HG02623 (cell line): ENCODE results near the gene COL19A1.
"Not testable (repeated sequence)": the region's sequence is repeated elsewhere in the genome, so short reads cannot be mapped to it uniquely, and the experiment has no call there.

Source experiments
- ATAC-seq: cut with Tn5 transposase; IDR thresholded peaks from one replicate; pipeline ENCODE4 v1.9.1; 2021; ENCODE audit warnings: moderate library complexity; ENCODE audit not compliant: unreplicated experiment

COL19A1 gene

DNA sequence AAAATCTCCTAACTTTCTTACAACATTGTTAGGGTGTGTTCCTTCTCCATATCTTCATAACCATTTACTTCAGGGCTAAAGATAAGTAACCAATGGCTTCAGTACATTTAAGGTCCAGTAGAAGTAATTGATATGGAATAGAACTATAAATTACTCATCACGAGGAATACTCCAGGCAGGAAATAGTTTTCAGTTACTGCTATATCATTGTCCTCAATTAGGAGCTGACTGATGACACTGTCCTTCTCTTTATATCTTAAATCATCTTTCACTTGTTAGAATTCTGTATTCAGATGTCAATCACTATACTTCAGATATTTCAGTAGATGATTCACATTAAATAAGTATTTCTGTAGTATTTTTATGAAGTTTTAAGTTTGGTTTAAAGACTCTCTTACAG, 88.4 kb downstream of the COL19A1 start:
- no peak for ATAC-seq

- no peak for ATAC-seq
These were observed 91.7 kb downstream of the COL19A1 start for GRCh38 chr6:69957985-69958559.

GRCh38 chr6:69958978-69959377, 92.6 kb downstream of the COL19A1 start:
- no peak for ATAC-seq

DNA sequence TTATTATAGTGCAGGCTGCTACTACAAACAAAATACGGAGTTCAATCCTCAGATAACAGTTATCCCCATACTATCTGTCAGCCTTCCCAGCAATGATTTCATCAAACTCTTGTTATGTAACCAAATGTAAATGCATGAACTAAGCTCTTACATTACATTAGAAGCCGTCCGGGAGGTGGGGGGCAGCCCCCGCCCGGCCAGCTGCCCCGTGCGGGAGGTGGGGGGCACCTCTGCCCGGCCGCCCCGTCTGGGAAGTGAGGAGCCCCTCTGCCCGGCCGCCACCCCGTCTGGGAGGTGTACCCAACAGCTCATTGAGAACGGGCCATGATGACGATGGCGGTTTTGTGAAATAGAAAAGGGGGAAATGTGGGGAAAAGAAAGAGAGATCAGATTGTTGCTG, 99.6 kb downstream of the COL19A1 start:
- ATAC-seq, result not testable (repeated sequence)

- ATAC-seq, result no peak
These were observed 106.8 kb downstream of the COL19A1 start for GRCh38 chr6:69973138-69973537.

- no peak for ATAC-seq
These were observed 107.4 kb downstream of the COL19A1 start for GRCh38 chr6:69973763-69974162.

DNA sequence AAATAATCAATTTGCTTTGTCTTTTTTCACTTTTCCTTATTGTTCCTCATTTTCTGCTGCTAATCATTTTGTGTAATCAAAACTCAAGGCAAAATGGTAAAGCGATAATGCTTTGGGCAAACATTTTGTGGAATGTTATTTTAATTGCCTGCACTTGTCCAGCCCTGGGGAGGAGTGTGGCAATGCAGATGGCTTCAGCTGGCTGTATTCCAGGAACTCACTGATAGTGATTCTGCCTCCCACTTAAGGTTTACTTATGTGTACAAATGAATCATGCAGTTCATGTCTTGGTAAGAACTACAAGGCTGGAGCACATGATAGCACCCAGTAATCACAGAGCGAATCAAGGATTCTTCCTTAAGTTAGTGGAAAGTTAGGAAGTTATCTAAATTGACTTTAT, 107.8 kb downstream of the COL19A1 start:
- ATAC-seq, result no peak

GRCh38 chr6:69976591-69977090, 110.3 kb downstream of the COL19A1 start:
- ATAC-seq, result no peak

DNA sequence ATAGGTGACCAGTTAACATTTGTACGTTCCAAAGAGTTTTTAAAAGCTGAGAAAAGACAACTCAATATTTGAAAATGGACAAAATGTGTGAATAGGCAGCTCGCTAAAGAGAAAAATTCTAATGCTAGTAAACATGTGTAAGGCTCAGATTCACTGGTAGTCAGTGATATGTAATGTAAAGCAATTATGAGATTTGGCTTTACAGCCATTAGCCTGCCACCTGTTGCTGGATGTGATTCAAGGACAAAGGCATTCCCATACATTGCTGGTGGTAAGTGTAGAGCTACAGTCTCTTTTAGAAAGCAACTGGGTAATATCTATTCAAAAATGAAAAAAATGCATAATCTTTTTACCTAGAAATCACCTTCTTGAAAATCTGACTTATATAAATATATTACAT, 114.3 kb downstream of the COL19A1 start:
- no peak for ATAC-seq

DNA sequence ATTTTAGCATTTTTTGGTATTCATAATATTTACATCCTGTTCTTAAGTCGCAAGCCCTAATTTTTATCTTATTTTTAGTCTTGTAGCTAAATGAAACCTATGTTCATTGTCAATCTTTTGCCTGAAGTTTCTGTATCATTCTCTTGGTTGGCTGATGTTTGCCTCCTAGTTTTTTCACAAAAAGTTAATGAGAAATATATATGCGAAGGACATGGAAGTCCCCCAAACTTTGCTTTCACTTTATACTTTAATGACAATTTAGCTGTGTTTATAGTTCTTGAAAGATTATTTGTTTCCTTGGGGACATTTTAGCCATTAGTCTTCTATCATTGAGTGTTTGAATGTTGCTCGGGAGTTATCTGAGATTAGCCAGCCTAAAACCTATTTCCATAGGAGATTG, 118.2 kb downstream of the COL19A1 start:
- no peak for ATAC-seq

- peak; percentile 42 for ATAC-seq
These were observed 118.8 kb downstream of the COL19A1 start for GRCh38 chr6:69985180-69985579.

GRCh38 chr6:69987550-69987949, 121.2 kb downstream of the COL19A1 start:
- no peak for ATAC-seq

GRCh38 chr6:69988458-69989126, 122.2 kb downstream of the COL19A1 start:
- ATAC-seq, result peak; percentile 49

- no peak for ATAC-seq
These were observed 127.9 kb downstream of the COL19A1 start for GRCh38 chr6:69994251-69994650.

GRCh38 chr6:70008189-70008588, 141.8 kb downstream of the COL19A1 start:
- no peak for ATAC-seq

DNA sequence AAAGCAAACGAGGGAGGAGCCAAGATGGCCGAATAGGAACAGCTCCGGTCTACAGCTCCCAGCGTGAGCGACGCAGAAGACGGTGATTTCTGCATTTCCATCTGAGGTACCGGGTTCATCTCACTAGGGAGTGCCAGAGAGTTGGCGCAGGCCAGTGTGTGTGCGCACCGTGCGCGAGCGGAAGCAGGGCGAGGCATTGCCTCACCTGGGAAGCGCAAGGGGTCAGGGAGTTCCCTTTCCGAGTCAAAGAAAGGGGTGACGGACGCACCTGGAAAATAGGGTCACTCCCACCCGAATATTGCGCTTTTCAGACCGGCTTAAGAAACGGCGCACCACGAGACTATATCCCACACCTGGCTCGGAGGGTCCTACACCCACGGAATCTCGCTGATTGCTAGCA, 144.0 kb downstream of the COL19A1 start:
- ATAC-seq, result not testable (repeated sequence)

DNA sequence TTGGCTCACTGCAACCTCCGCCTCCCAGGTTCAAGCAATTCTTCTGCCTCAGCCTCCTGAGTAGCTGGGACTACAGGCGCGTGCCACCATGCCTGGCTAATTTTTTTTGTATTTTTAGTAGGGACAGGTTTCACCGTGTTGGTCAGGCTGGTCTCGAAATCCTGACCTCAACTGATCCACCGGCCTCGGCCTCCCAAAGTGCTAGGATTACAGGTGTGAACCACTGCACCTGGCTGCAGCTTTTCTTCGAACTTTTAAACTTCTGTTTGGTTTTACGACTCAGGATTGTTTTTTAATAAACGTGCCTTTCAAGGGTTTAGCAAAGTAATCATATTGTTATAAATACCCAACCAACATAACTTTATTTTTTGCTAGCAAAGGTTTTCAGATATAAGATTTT, 156.8 kb downstream of the COL19A1 start:
- not testable (repeated sequence) for ATAC-seq

DNA sequence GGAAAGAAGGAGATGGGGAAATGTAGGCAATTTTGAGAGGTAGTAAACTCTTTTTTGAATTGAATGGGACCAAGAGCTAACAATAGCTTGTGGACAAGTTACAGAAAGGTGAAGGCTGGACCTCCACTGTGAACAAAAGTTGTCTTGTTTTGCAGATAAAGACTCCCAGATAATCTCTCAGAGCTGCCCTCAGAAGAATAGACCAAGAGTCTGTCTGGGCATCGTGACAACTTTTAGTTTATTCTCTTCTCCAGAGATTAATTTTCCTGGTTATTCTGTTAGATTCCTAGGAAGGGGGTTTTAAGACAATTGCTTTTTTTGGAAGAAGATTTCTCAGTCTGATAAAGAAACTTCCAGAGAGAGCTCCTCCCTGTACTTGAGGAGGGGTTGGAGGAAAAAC, 161.9 kb downstream of the COL19A1 start:
- ATAC-seq, result no peak

- ATAC-seq, result no peak
These were observed 162.6 kb downstream of the COL19A1 start for GRCh38 chr6:70028926-70029325.

DNA sequence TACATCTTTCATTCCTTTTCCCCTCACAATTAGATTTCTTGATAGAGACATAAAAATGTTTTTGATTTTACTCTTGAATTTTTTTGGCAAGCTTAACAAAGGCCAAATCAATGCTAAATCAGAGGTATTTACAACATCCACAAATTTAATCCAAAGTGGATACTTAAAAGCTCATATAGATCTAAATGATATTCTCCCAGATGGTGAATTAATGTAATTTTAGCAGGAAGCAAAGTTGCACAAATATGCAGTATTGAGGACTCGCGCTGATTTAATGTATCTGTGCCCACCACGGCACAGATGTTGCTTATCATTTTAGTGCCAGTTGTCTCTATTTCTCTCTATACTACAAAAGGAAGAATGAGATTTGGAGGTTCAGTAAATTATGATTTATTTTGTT, 167.4 kb downstream of the COL19A1 start:
- no peak for ATAC-seq

GRCh38 chr6:70037445-70037844, 171.1 kb downstream of the COL19A1 start:
- no peak for ATAC-seq

DNA sequence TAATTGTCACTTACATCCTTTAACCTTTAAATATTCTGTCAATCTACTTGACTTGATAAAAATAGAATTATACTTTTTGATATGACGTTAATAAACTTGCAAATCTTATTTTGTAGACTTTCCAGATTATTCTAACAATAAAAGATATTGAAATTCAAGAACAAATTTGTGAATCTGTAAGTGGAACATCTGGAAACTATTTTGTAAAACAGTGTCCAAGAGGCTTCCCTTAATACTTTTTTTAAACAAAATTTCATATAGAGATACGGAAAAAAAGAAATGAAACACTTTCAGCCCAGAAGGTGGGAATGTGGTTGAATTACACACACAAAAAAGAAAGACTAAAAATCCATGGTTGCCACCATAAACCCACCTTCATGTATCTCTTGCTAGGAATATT, 174.4 kb downstream of the COL19A1 start:
- ATAC-seq, result no peak

DNA sequence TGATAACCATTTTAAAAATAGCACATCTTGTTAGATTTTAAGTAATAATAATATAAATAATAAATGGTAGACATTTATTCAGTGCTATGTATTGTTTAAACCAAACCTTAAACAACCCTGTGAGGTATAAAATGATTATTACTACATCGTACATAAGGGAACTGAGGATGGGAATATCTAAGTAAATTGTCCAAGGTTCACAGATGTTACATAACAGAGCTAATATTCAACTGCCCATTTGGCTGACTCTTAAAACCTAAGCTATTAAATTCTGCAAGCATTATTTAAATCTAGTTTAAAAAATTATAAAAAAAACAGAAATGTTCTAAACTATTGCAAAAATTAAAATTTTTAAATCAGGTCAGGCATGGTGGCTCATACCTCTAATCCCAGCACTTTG, 175.1 kb downstream of the COL19A1 start:
- no peak for ATAC-seq
